ENCODE data around the gene HSPH1. TPM values are rescaled to one million over a fixed set of nuclear protein-coding genes. Genes with fewer than 3 reads are reported as not detected.

HSPH1 gene
- total RNA-seq, 1 experiment from 2014 or later = 105 TPM

GRCh38 chr13:31122143-31122542, 39.6 kb downstream of the HSPH1 start:
- no peaks in the 10 kb centered on the region for H3K79me2 ChIP-seq (ENCODE audit: low read depth)
- H3K36me3 ChIP-seq (ENCODE audit: low read depth) = no peaks in the 10 kb centered on the region
- no peak overlapping the region for H3K4me3 ChIP-seq
- H3K9me2 ChIP-seq (ENCODE audit: insufficient read depth) = no peaks in the 10 kb centered on the region
- no TSS peak for BruUV-seq (replicated peaks)
- no peak for TF ChIP-seq CTCF (conservative IDR thresholded peaks at IDR 0.05)
- TF ChIP-seq EZH2 (IDR thresholded peaks at IDR 0.05; ENCODE audit: low read depth) = no peak
- peaks cover 47% of the 10 kb centered on the region for H3K27me3 ChIP-seq (ENCODE audit: insufficient read depth, low read depth)
- intact Hi-C loops (cut with micrococcal nuclease; ENCODE audit: unreplicated experiment) = no loop called here
- no peaks in the 10 kb centered on the region for H4K20me1 ChIP-seq (ENCODE audit: insufficient read depth)
- no peaks in the 10 kb centered on the region for H3F3A ChIP-seq (ENCODE audit: insufficient read depth, low read depth)
- H2AFZ ChIP-seq = no peak overlapping the region
- H3K9me3 ChIP-seq (ENCODE audit: insufficient read depth, low read depth) = no peaks in the 10 kb centered on the region; the same call in 1 of the 2 replicates
- DNase-seq = no peak
- no peaks in the 10 kb centered on the region for H3K4me1 ChIP-seq (replicated peaks; ENCODE audit: insufficient read depth)
- H3K4me2 ChIP-seq = no peak overlapping the region
- ChIA-PET POLR2A (ENCODE audit: unreplicated experiment) (no interaction called here), CTCF (interaction anchor here (0.6 kb wide), 1 partner anchor 71 kb away, joined by 3 read pairs; no protein-coding TSS in a partner anchor)
- H3K27ac ChIP-seq = no peak overlapping the region

GRCh38 chr13:31121379-31122140, 40.1 kb downstream of the HSPH1 start:
- Histone ChIP-seq H3K9me3 (ENCODE audit: insufficient read depth, low read depth) (no peaks in the 10 kb centered on the region; the same call in 1 of the 2 replicates), H3K4me3 (no peak overlapping the region), H3K36me3 (ENCODE audit: low read depth) (no peaks in the 10 kb centered on the region), H3F3A (ENCODE audit: insufficient read depth, low read depth) (no peaks in the 10 kb centered on the region), H3K9me2 (ENCODE audit: insufficient read depth) (no peaks in the 10 kb centered on the region), H3K27ac (no peak overlapping the region), H3K27me3 (ENCODE audit: insufficient read depth, low read depth) (peaks cover 47% of the 10 kb centered on the region), H4K20me1 (ENCODE audit: insufficient read depth) (no peaks in the 10 kb centered on the region), H3K79me2 (ENCODE audit: low read depth) (no peaks in the 10 kb centered on the region), H3K4me1 (replicated peaks; ENCODE audit: insufficient read depth) (no peaks in the 10 kb centered on the region), H2AFZ (no peak overlapping the region), H3K4me2 (no peak overlapping the region)
- TF ChIP-seq EZH2 (IDR thresholded peaks at IDR 0.05; ENCODE audit: low read depth) = no peak
- no peak for TF ChIP-seq CTCF (conservative IDR thresholded peaks at IDR 0.05)
- no peak for DNase-seq
- POLR2A ChIA-PET (ENCODE audit: unreplicated experiment) = no interaction called here
- CTCF ChIA-PET = interaction anchor here (0.6 kb wide), 1 partner anchor 70 kb away, joined by 3 read pairs; no protein-coding TSS in a partner anchor
- no TSS peak for BruUV-seq (replicated peaks)
- intact Hi-C loops (cut with micrococcal nuclease; ENCODE audit: unreplicated experiment) = no loop called here

GRCh38 chr13:31119966-31120700, 41.6 kb downstream of the HSPH1 start:
- Histone ChIP-seq H3K4me3 (no peak overlapping the region), H3K36me3 (ENCODE audit: low read depth) (no peaks in the 10 kb centered on the region), H3K9me3 (ENCODE audit: insufficient read depth, low read depth) (no peaks in the 10 kb centered on the region; the same call in 1 of the 2 replicates), H3K4me2 (no peak overlapping the region), H4K20me1 (ENCODE audit: insufficient read depth) (no peaks in the 10 kb centered on the region), H3K79me2 (ENCODE audit: low read depth) (no peaks in the 10 kb centered on the region), H3K27me3 (ENCODE audit: insufficient read depth, low read depth) (peaks cover 58% of the 10 kb centered on the region), H3K9me2 (ENCODE audit: insufficient read depth) (no peaks in the 10 kb centered on the region), H3K27ac (no peak overlapping the region), H2AFZ (no peak overlapping the region), H3K4me1 (replicated peaks; ENCODE audit: insufficient read depth) (no peaks in the 10 kb centered on the region), H3F3A (ENCODE audit: insufficient read depth, low read depth) (no peaks in the 10 kb centered on the region)
- DNase-seq = peak in 1 of 2 experiments; percentile 36
- intact Hi-C loops (cut with micrococcal nuclease; ENCODE audit: unreplicated experiment) = no loop called here
- CTCF ChIA-PET = no interaction called here
- TF ChIP-seq CTCF (conservative IDR thresholded peaks at IDR 0.05) (no peak), EZH2 (IDR thresholded peaks at IDR 0.05; ENCODE audit: low read depth) (no peak)
- POLR2A ChIA-PET (ENCODE audit: unreplicated experiment) = no interaction called here
- no TSS peak for BruUV-seq (replicated peaks)

Measured in PC-9 (cell line).